GM10847 (cell line): ENCODE measurements around the gene FGGY.

Source experiments
- POLR2A ChIP-seq: IDR thresholded peaks from 2 replicates; pipeline ENCODE4 v1.6.1; 2011; ENCODE audit not compliant: insufficient read length; ENCODE audit errors: extremely low read depth

Gene FGGY

GRCh38 chr1:59755069-59755685, 458.3 kb downstream of the FGGY start:
- no peak for TF ChIP-seq POLR2A

- no peak for TF ChIP-seq POLR2A
Measured at GRCh38 chr1:59757197-59757747, 460.4 kb downstream of the FGGY start.

GRCh38 chr1:59759156-59759925, 462.4 kb downstream of the FGGY start:
- TF ChIP-seq POLR2A = no peak

- TF ChIP-seq POLR2A = no peak
Measured at GRCh38 chr1:59761443-59761842, 464.5 kb downstream of the FGGY start.

GRCh38 chr1:59763418-59763817, 466.5 kb downstream of the FGGY start:
- TF ChIP-seq POLR2A = no peak

GRCh38 chr1:59765011-59765730, 468.3 kb downstream of the FGGY start:
- TF ChIP-seq POLR2A = no peak

- no peak for TF ChIP-seq POLR2A
Measured at GRCh38 chr1:59766227-59766855, 469.4 kb downstream of the FGGY start.

GRCh38 chr1:59767119-59767518, 470.2 kb downstream of the FGGY start:
- TF ChIP-seq POLR2A = no peak

- no peak for TF ChIP-seq POLR2A
Measured at GRCh38 chr1:59768792-59769735, 472.2 kb downstream of the FGGY start.

GRCh38 chr1:59769736-59770095, 472.8 kb downstream of the FGGY start:
- no peak for TF ChIP-seq POLR2A

- no peak for TF ChIP-seq POLR2A
Measured at GRCh38 chr1:59771361-59771760, 474.5 kb downstream of the FGGY start.

GRCh38 chr1:59775480-59775879, 478.6 kb downstream of the FGGY start:
- TF ChIP-seq POLR2A = no peak

- no peak for TF ChIP-seq POLR2A
Measured at GRCh38 chr1:59776960-59777852, 480.3 kb downstream of the FGGY start.
